SKM-1 (cell line): ENCODE data around the gene FAM186B.

Experiments used
- DNase-seq: peaks from one replicate; lab custom pipeline; 2025; ENCODE audit not compliant: unreplicated experiment; lab: John Stamatoyannopoulos, UW

The FAM186B gene

GRCh38 chr12:49568442-49569162 lies 36.8 kb downstream of the FAM186B start:
- DNase-seq = no peak

- peak; percentile 65 for DNase-seq
Measured at GRCh38 chr12:49567611-49568441, 37.6 kb downstream of the FAM186B start, which contains the start of gene MCRS1. TSS of gene MCRS1 (minus strand) at chr12:49568142. CDS start at chr12:49566731, 1,411 bp downstream.

DNA sequence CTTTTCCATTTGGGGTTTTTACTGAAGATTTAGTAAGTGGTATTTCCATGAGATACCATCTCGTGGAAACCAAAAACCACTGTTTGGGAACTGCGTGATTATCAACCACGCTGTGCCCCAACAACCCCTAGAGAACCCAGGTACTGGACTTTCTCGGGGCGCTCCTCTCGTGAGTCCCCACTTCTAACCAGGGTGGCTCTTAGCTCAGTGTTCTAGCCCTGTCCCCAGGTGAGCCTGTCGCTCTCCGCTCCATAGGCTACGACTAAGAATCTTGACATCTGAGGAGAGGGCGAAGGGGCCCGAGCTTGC lies 38.2 kb downstream of the FAM186B start:
- DNase-seq = no peak

- no peak for DNase-seq
Measured at GRCh38 chr12:49566361-49566760, 39.1 kb downstream of the FAM186B start.

- no peak for DNase-seq
Measured at GRCh38 chr12:49565406-49566265, 39.8 kb downstream of the FAM186B start.

DNA sequence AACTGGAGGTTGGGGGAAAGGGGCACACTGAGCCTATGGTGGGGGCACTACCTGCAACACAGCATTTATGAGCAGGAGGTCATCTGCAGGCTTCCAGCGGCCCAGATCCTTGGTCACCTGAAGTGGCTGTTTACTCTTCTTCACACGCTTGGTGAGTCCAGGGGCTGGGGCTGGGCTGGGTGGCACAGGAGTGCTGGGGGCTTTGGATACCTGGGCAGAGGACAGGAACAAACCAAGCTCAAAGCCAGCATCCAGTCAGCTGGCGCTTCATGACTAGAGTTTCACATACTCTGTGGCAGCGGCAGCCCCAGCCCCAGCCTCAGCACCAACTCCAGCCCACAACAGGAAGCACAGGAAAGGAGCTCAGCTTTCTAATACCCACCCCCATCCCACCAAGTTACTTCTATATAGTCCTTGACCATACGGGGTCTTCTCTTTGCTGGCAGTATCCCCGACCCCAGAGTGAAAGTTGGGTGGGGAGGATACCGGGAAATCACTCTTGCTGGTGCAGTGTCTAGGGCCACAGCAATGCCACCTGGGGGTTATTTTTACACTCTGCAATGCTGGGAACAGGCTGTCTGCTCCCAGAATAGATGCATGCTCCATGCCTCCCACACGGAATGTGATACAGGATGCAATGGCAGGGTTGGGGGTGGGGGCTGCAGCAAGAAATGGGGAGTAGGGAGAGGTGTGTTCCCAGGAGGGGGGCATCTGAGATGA lies 40.6 kb downstream of the FAM186B start:
- DNase-seq = no peak

GRCh38 chr12:49563951-49564685 lies 41.3 kb downstream of the FAM186B start:
- DNase-seq = no peak

DNA sequence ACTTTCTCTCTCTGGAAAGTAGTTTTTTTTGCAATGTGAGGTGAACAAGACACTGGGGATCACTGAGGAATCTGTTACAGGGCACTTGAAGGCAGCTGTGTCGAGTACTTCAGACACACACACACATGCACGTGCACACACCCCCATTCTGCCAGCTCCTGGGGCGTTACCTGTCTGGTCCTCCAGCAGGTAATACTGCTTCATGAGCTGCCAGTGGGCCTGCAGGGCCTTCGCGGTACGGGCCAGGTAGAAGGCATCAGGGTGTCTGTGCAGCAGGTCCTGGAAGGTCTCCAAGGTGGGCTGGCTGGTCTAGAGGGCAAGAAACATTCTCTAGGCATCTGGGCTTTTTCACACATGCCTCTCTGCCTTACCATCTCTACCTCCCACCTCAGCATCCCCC lies 42.6 kb downstream of the FAM186B start:
- no peak for DNase-seq

DNA sequence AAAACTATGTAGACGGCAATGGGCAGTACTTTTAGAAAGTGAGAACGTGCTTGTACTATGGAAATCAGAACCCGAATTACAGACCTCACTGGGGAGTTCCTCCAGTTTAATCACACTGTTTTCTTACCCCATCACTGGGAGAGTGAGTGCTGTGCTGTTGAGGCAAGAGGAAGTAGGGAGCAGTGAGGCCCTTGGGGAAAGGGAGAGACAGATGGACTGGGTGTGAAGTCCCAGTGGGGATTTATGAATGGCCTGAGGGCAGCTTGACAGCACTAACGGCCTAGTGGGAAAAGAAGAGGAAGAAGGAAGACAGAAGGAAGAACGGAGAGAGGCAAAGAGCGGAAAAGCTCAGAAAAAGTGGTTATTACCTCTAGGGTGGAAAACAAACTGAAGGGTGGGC lies 43.2 kb downstream of the FAM186B start:
- DNase-seq = no peak

DNA sequence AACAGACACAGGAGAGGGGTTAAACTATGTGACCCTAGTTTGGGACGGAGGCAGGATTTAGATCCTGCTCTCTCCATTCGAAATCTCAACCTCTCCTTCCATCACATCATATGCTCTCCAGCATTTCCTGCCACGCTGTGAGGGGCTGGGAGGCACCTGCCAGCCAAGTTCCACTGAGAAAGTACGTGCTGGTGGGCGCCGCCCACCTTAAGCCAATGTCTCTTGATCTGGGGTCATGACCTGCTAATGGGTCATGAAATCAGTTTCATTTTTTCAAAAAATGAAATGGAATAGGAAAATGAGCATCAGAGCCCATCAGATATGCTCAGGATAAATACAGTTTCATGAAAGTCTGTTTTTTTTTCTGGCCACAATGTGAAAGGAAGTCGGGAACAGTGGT lies 44.7 kb downstream of the FAM186B start:
- no peak for DNase-seq

DNA sequence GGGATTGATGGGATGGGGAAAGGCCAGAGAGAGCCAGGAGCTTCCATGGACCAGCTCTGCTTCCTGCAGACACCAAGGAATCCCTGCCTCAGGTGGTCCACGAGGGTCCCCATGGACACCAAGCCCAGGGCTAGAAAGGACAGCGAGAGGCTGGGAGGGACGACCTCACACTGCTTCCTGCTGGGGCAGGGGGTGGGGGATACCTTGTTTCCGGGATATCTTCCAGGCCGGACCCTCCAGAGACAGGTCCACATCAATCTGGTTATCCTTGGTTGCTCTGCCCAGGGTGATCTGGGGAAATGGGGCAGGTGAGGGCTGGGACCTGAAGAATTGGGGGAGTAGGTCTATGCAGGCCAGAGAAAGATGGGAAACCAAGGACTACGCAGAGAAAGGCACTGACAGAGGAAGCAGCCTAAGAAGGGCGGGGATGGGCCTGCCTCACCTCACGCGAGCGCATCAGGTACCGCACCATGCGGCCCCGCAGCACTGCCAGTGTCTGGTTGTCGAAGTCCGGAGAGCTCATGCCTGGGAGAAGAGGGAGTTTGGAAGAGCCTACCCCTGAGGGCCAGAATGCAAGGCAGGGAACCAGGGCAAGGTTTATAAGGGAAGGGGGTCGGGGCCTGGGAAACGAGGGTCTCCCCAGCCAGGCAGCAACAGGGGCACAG lies 46.3 kb downstream of the FAM186B start:
- DNase-seq = no peak

DNA sequence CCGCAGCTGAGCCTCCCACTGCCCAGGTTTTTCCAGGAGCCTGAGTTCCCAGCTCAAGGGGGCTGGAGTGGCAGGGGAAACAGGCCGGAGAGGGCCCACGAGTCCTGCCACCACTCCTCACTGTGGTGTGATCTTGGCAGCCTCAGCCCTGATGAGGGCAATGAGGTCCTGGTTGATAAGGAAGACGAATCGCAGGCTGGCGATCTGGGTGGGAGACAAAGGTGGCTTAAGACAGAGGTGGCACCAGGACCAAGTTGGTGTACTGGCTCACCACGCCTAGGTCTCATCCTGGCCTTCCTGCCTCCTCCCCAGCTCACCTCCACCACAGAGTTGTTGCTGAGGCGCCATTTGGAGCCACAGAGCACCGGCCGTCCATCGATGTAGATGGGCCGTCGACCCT lies 46.9 kb downstream of the FAM186B start:
- no peak for DNase-seq

- DNase-seq = no peak
Measured at GRCh38 chr12:49557917-49558215, 47.6 kb downstream of the FAM186B start.

- DNase-seq = no peak
Measured at GRCh38 chr12:49557187-49557916, 48.1 kb downstream of the FAM186B start.

DNA sequence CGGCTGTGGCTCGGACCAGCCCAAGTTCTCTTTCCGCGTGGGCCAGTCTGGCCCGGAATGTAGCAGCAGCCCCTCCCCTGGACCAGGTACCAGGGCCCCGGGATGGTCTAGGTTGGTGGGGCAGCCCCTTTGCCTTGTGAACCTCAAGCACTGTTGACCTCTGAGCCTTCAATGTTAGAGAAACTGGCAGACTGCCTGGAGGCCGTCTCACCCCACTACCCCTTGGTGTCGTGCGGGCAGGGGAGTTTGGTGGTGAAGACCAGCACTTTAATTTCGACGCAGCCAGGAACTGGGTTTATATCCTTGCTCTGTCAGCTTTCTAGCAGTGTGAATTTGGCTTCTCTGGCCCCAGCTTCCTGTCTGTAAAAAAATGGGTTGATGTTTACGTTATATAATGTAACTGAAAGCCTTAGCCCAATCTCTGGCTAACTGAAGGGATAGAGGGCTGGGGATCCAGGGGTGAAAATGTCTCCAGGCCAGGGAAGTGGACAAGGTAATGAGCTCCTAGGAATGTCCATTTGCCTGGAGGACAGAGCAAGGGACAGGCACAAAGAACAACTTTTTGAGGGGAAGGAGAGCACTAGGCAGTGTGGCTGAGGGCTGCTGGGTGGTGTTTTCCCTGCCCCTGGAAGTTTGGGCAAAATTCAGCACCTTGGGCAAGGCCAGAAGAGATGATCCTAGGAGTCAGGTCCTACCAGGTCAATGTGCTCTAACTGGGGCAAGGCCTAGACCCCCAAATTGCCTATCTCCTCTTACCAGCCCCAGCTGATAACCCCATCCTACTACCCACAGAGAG lies 48.9 kb downstream of the FAM186B start:
- no peak for DNase-seq

GRCh38 chr12:49555631-49556390 lies 49.6 kb downstream of the FAM186B start:
- DNase-seq = no peak

DNA sequence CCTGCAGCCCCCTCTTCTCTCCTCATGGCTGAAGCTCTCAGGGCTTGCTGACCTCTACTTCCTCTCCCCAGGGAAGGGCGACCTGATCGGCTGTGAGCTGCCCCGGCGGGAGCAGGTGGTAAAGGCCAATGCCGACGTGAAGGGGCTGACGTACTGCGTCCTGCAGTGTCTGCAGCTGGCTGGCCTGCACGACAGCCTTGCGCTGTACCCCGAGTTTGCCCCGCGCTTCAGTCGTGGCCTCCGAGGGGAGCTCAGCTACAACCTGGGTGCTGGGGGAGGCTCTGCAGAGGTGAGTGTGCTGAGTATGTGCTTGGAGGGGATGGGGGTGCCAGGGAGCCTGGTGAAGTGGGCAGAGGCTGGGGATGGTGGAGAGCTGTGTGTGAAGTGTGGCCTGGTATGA lies 51.2 kb downstream of the FAM186B start:
- DNase-seq = no peak
